ENCODE results near the gene MTA2. TPM values are rescaled to one million over a fixed set of nuclear protein-coding genes. Genes with fewer than 3 reads are reported as not detected.

Gene MTA2
- polyA plus RNA-seq, 2 of the 4 experiments (the other 2 are of a cell fraction): 21.8 to 85.0 TPM

DNA sequence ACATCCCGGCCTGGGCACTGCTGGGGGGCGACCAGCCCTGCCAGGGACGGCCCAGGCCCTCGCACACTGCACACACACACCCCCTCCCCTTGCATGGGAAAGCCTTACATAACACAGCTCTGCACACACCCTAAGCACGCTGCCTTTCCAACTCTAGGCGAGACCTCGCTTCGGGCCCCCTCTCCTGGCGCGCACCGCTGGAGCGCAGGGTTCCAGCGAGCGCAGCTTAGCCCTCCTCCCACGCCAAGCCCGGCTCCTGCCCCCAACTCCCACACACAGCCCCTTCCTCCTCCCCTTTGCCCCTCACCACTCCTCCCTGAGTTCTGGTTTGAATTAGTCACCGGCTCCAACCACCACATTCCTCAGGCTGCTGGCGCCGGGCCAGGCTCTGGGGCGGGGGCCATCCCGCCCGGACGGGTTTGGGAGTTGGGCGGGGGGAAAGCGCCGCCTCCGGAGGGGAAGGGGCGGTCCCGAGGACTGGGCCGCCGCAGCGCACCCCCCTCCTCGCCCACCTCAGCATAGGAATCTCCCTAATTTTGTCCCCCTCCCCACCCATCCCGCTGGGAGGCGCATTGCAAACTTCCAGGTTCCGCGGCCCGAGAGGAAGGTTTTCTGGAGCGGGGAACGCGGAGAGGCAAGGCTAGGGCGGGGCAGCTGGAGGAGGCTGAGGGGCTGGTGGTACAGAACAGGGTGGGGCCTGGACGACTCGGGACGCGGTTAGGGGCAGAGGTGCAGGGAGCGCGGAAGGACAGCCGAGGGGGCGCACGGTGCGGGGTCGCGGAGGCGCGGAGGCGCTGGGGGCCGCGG lies 56.0 kb downstream of the MTA2 start (continued):
- TF ChIP-seq, protein P1, sequence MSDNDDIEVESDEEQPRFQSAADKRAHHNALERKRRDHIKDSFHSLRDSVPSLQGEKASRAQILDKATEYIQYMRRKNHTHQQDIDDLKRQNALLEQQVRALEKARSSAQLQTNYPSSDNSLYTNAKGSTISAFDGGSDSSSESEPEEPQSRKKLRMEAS (IDR thresholded peaks at IDR 0.05): peak; percentile 85

DNA sequence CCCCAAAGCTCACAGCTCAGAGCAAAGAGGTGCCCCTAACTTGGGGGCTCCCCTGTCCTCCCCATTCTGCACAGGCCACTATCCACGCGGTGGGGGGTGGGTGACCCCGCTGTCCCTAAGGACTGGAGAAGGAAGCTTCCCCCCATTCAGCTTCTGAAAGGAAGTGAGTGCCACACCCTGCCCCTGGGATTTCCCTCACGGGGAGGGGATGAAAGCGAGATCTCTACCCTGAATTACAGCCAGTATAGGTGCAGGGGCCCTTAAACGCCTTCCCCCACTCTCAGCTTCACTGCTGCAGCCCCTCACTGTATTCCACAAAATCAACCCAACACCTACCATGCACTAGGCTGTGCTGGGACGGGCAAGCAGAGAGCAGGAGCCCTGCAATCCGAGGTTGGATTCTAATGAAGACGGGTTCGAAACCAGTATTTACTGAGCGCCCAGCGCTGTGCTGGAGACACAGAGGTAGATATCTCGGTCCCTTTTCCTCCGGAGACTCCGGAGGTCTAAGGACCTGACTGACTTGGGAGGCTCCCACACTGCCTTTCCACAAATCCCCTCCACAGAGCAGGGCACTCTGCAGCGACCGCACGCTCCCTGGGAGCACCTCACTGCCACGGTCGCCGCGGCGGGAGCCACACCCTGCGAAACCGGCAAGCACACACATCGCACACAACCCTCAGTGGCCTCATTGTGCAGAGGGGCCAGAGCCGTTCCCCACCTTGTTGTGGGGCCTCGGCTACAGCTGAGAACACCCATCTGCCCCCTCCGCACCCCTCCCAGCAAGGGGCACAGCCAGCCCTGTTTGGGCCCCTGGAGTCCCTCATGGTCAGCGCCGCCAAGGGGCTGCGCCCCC lies 56.9 kb downstream of the MTA2 start:
- WGBS (ENCODE audit: missing lambda C conversion rate): 4% methylated on average over 17 of the region's 32 CpGs
- DNase-seq (ENCODE audit: low read depth in 1 of 2, low spot score in 1 of 2): peak; percentile 48 to 49
- peak; percentile 6 to 17; a peak in 4 of 6 replicates for ATAC-seq
- TF ChIP-seq, protein P1 (IDR thresholded peaks at IDR 0.05): 0 out of 2 replicates have a peak, but pooled peaks have one; percentile 2
- TF ChIP-seq, protein P2, sequence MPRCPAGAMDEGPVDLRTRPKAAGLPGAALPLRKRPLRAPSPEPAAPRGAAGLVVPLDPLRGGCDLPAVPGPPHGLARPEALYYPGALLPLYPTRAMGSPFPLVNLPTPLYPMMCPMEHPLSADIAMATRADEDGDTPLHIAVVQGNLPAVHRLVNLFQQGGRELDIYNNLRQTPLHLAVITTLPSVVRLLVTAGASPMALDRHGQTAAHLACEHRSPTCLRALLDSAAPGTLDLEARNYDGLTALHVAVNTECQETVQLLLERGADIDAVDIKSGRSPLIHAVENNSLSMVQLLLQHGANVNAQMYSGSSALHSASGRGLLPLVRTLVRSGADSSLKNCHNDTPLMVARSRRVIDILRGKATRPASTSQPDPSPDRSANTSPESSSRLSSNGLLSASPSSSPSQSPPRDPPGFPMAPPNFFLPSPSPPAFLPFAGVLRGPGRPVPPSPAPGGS (IDR thresholded peaks at IDR 0.05): no peak
- Histone ChIP-seq H3K4me1 (peaks cover 75% of the 10 kb centered on the region), H3K4me2 (peak overlapping the region; percentile 96), H3K4me3 (peak overlapping the region; percentile 96), H3K9me3 (no peaks in the 10 kb centered on the region), H3K27ac (peak overlapping the region; percentile 97 to 98)
- no peak for FAIRE-seq
- ChIA-PET CTCF (interaction anchor here (0.8 to 14.5 kb wide), 12 partner anchors 9 to 165 kb away, joined by 3 to 322 read pairs (median 15); partner anchors contain the start of gene SCGB1A1), POLR2A (interaction anchor here (0.7 to 1.8 kb wide), 4 partner anchors 16 to 150 kb away, joined by 5 to 9 read pairs (median 6); partner anchors contain the start of gene EEF1G)

DNA sequence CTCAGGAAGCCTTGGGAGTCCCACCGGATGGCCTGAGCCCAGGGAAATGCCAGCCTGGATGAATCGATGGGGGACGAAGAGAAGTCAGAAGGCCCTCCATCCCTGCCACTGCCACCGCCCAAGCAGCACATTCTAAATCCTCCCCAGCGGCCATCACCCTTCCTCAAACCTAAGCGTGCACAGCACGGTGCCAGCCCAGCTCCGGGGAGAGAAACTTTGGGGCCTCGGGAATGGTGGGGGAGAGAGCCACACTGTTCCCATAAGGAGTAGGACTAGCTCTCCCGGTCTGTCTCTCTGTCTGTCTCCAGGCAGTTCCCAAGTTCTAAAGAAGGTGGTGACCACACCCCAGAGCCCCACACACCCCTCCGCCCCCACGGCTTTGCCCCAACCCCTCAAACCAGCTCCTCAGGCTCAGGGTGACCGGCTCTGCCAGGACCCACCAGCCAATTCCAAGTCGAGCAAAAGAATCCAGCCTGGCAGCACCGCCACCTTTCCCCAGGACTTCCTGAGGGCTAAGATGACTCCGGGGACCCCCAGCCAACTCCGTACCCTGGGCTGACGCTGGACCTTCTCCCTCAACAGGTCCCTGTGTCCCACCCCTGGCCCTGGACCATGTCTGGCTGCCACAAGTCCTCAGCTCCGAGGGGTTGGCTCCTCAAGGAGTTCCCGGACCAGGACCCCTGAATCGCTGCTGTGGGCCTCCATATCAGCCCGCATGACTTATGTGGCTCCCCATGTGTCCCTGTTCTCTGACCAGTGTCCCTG lies 57.8 kb downstream of the MTA2 start:
- ATAC-seq (no peak), FAIRE-seq (no peak), DNase-seq (ENCODE audit: low read depth in 1 of 2, low spot score in 1 of 2) (no peak)
- TF ChIP-seq ZFP36 (IDR thresholded peaks at IDR 0.05; ENCODE audit: borderline replicate concordance, partially characterized antibody) (no peak), JUN (IDR thresholded peaks at IDR 0.05) (no peak), POLR2A (IDR thresholded peaks at IDR 0.05; ENCODE audit: low read length) (no peak), ZSCAN20 (CRISPR knock-in tag; IDR thresholded peaks at IDR 0.05) (no peak), HOXB13 (CRISPR knock-in tag; IDR thresholded peaks at IDR 0.05; ENCODE audit: low read depth) (no peak), CBX8 (IDR thresholded peaks at IDR 0.05) (no peak), NPAS2 (CRISPR knock-in tag; IDR thresholded peaks at IDR 0.05; ENCODE audit: borderline replicate concordance) (no peak), HEYL (CRISPR knock-in tag; IDR thresholded peaks at IDR 0.05) (no peak), MYC (IDR thresholded peaks at IDR 0.05; ENCODE audit: borderline replicate concordance, low read length) (no peak)
- TF ChIP-seq, protein P3, sequence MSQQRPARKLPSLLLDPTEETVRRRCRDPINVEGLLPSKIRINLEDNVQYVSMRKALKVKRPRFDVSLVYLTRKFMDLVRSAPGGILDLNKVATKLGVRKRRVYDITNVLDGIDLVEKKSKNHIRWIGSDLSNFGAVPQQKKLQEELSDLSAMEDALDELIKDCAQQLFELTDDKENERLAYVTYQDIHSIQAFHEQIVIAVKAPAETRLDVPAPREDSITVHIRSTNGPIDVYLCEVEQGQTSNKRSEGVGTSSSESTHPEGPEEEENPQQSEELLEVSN (IDR thresholded peaks at IDR 0.05; ENCODE audit: borderline replicate concordance, low read depth): no peak
- TF ChIP-seq, protein P4, sequence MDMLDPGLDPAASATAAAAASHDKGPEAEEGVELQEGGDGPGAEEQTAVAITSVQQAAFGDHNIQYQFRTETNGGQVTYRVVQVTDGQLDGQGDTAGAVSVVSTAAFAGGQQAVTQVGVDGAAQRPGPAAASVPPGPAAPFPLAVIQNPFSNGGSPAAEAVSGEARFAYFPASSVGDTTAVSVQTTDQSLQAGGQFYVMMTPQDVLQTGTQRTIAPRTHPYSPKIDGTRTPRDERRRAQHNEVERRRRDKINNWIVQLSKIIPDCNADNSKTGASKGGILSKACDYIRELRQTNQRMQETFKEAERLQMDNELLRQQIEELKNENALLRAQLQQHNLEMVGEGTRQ (IDR thresholded peaks at IDR 0.05): no peak
- TF ChIP-seq, protein P2 (IDR thresholded peaks at IDR 0.05): no peak
- WGBS (ENCODE audit: missing lambda C conversion rate): 25% methylated on average over 19 of the region's 22 CpGs
- Histone ChIP-seq H3K4me2 (peak overlapping the region; percentile 96), H3K4me1 (peaks cover 75% of the 10 kb centered on the region), H3K9me3 (no peaks in the 10 kb centered on the region), H3K27ac (peak overlapping the region; percentile 97 to 98), H3K4me3 (peak overlapping the region; percentile 96)
- ChIA-PET POLR2A (interaction anchor here (0.7 to 1.8 kb wide), 6 partner anchors 9 to 119 kb away, joined by 3 to 9 read pairs (median 5); partner anchors contain the start of gene EEF1G), CTCF (interaction anchor here (0.8 to 14.5 kb wide), 30 partner anchors 8 to 204 kb away, joined by 3 to 322 read pairs (median 9); partner anchors contain the start of gene SCGB1A1)

Small RNAs within 50 kb of the gene (small RNA-seq; reads per million reads assigned to genes)
- 0 reads per million in 6 experiments for gene AP001458.1
- 0 reads per million in 6 experiments for gene EEF1G
- gene MIR6747: 0 to 1.4 (median 0) reads per million in 6 experiments

Other genes starting within 250 kb of the MTA2 start
- gene SCGB1A1, start 182.8 kb downstream of the MTA2 start, polyA plus RNA-seq (2011; rRNA removed): 0.47 TPM in 1 of 2 replicates, not detected in the other
- gene SCGB1A1, start 182.8 kb downstream of the MTA2 start, polyA plus RNA-seq (2017; fragmentation: RNase III; extraction: RNeasy Plus Mini Kit Qiagen cat#74134 plus additional on column Dnase treatment): not detected in 3 replicates
- 82.0 and 98.0 TPM in 2 replicates for gene AHNAK, start 55.1 kb downstream of the MTA2 start, polyA plus RNA-seq (2011; rRNA removed)
- 41.5 to 62.9 TPM (median 43.3 TPM) in 3 replicates for gene AHNAK, start 55.1 kb downstream of the MTA2 start, polyA plus RNA-seq (2017; fragmentation: RNase III; extraction: RNeasy Plus Mini Kit Qiagen cat#74134 plus additional on column Dnase treatment)
- 1,728 and 1,795 TPM in 2 replicates for gene EEF1G, start 28.0 kb downstream of the MTA2 start, polyA plus RNA-seq (2011; rRNA removed)
- gene EEF1G, start 28.0 kb downstream of the MTA2 start, polyA plus RNA-seq (2017; fragmentation: RNase III; extraction: RNeasy Plus Mini Kit Qiagen cat#74134 plus additional on column Dnase treatment): 1,570 to 1,588 TPM (median 1,580 TPM) in 3 replicates
- 12.9 and 15.5 TPM in 2 replicates for gene TUT1, start 10.3 kb downstream of the MTA2 start, polyA plus RNA-seq (2011; rRNA removed)
- gene TUT1, start 10.3 kb downstream of the MTA2 start, polyA plus RNA-seq (2017; fragmentation: RNase III; extraction: RNeasy Plus Mini Kit Qiagen cat#74134 plus additional on column Dnase treatment): 9.9 to 11.7 TPM (median 11.1 TPM) in 3 replicates
- gene EML3, start 10.9 kb upstream of the MTA2 start, polyA plus RNA-seq (2011; rRNA removed): 15.2 and 19.7 TPM in 2 replicates
- gene EML3, start 10.9 kb upstream of the MTA2 start, polyA plus RNA-seq (2017; fragmentation: RNase III; extraction: RNeasy Plus Mini Kit Qiagen cat#74134 plus additional on column Dnase treatment): 21.4 to 28.0 TPM (median 27.2 TPM) in 3 replicates
- 0.92 and 1.6 TPM in 2 replicates for gene ROM1, start 11.4 kb upstream of the MTA2 start, polyA plus RNA-seq (2011; rRNA removed)
- 2.8 to 3.7 TPM (median 3.2 TPM) in 3 replicates for gene ROM1, start 11.4 kb upstream of the MTA2 start, polyA plus RNA-seq (2017; fragmentation: RNase III; extraction: RNeasy Plus Mini Kit Qiagen cat#74134 plus additional on column Dnase treatment)
- 19.0 and 20.5 TPM in 2 replicates for gene B3GAT3, start 20.1 kb upstream of the MTA2 start, polyA plus RNA-seq (2011; rRNA removed)
- gene B3GAT3, start 20.1 kb upstream of the MTA2 start, polyA plus RNA-seq (2017; fragmentation: RNase III; extraction: RNeasy Plus Mini Kit Qiagen cat#74134 plus additional on column Dnase treatment): 38.1 to 41.0 TPM (median 40.9 TPM) in 3 replicates
- 215 and 308 TPM in 2 replicates for gene GANAB, start 44.7 kb upstream of the MTA2 start, polyA plus RNA-seq (2011; rRNA removed)
- gene GANAB, start 44.7 kb upstream of the MTA2 start, polyA plus RNA-seq (2017; fragmentation: RNase III; extraction: RNeasy Plus Mini Kit Qiagen cat#74134 plus additional on column Dnase treatment): 206 to 220 TPM (median 214 TPM) in 3 replicates
- gene INTS5, start 51.4 kb upstream of the MTA2 start, polyA plus RNA-seq (2011; rRNA removed): 9.7 and 12.3 TPM in 2 replicates
- gene INTS5, start 51.4 kb upstream of the MTA2 start, polyA plus RNA-seq (2017; fragmentation: RNase III; extraction: RNeasy Plus Mini Kit Qiagen cat#74134 plus additional on column Dnase treatment): 11.2 to 11.8 TPM (median 11.3 TPM) in 3 replicates
- gene C11orf98, start 63.3 kb upstream of the MTA2 start, polyA plus RNA-seq (2011; rRNA removed): 89.1 and 91.7 TPM in 2 replicates
- gene C11orf98, start 63.3 kb upstream of the MTA2 start, polyA plus RNA-seq (2017; fragmentation: RNase III; extraction: RNeasy Plus Mini Kit Qiagen cat#74134 plus additional on column Dnase treatment): 128 to 161 TPM (median 140 TPM) in 3 replicates
- gene CSKMT, start 63.4 kb upstream of the MTA2 start, polyA plus RNA-seq (2011; rRNA removed): 5.4 and 5.7 TPM in 2 replicates
- 12.9 to 18.2 TPM (median 14.3 TPM) in 3 replicates for gene CSKMT, start 63.4 kb upstream of the MTA2 start, polyA plus RNA-seq (2017; fragmentation: RNase III; extraction: RNeasy Plus Mini Kit Qiagen cat#74134 plus additional on column Dnase treatment)
- gene UQCC3, start 69.8 kb upstream of the MTA2 start, polyA plus RNA-seq (2011; rRNA removed): 13.9 and 20.2 TPM in 2 replicates
- 27.8 to 31.1 TPM (median 28.7 TPM) in 3 replicates for gene UQCC3, start 69.8 kb upstream of the MTA2 start, polyA plus RNA-seq (2017; fragmentation: RNase III; extraction: RNeasy Plus Mini Kit Qiagen cat#74134 plus additional on column Dnase treatment)
- gene LBHD1, start 70.4 kb upstream of the MTA2 start, polyA plus RNA-seq (2011; rRNA removed): 4.1 and 5.3 TPM in 2 replicates
- 4.9 to 8.3 TPM (median 6.8 TPM) in 3 replicates for gene LBHD1, start 70.4 kb upstream of the MTA2 start, polyA plus RNA-seq (2017; fragmentation: RNase III; extraction: RNeasy Plus Mini Kit Qiagen cat#74134 plus additional on column Dnase treatment)
- gene UBXN1, start 77.2 kb upstream of the MTA2 start, polyA plus RNA-seq (2011; rRNA removed): 56.8 and 120 TPM in 2 replicates
- gene UBXN1, start 77.2 kb upstream of the MTA2 start, polyA plus RNA-seq (2017; fragmentation: RNase III; extraction: RNeasy Plus Mini Kit Qiagen cat#74134 plus additional on column Dnase treatment): 110 to 117 TPM (median 117 TPM) in 3 replicates
- gene LRRN4CL, start 87.7 kb upstream of the MTA2 start, polyA plus RNA-seq (2011; rRNA removed): 0.03 and 0.04 TPM in 2 replicates
- 0.03 to 0.08 TPM (median 0.08 TPM) in 3 replicates for gene LRRN4CL, start 87.7 kb upstream of the MTA2 start, polyA plus RNA-seq (2017; fragmentation: RNase III; extraction: RNeasy Plus Mini Kit Qiagen cat#74134 plus additional on column Dnase treatment)
- 63.9 and 101 TPM in 2 replicates for gene BSCL2, start 105.6 kb upstream of the MTA2 start, polyA plus RNA-seq (2011; rRNA removed)
- 63.0 to 72.4 TPM (median 64.5 TPM) in 3 replicates for gene BSCL2, start 105.6 kb upstream of the MTA2 start, polyA plus RNA-seq (2017; fragmentation: RNase III; extraction: RNeasy Plus Mini Kit Qiagen cat#74134 plus additional on column Dnase treatment)
- not detected in 2 replicates for gene GNG3, start 105.8 kb upstream of the MTA2 start, polyA plus RNA-seq (2011; rRNA removed)
- gene GNG3, start 105.8 kb upstream of the MTA2 start, polyA plus RNA-seq (2017; fragmentation: RNase III; extraction: RNeasy Plus Mini Kit Qiagen cat#74134 plus additional on column Dnase treatment): 0.15 TPM in 1 of 3 replicates, not detected in the others
- 31.4 and 31.6 TPM in 2 replicates for gene HNRNPUL2, start 125.6 kb upstream of the MTA2 start, polyA plus RNA-seq (2011; rRNA removed)
- 71.3 to 79.5 TPM (median 74.4 TPM) in 3 replicates for gene HNRNPUL2, start 125.6 kb upstream of the MTA2 start, polyA plus RNA-seq (2017; fragmentation: RNase III; extraction: RNeasy Plus Mini Kit Qiagen cat#74134 plus additional on column Dnase treatment)
- gene TTC9C, start 126.6 kb upstream of the MTA2 start, polyA plus RNA-seq (2011; rRNA removed): 42.6 and 44.0 TPM in 2 replicates
- 32.6 to 34.1 TPM (median 33.5 TPM) in 3 replicates for gene TTC9C, start 126.6 kb upstream of the MTA2 start, polyA plus RNA-seq (2017; fragmentation: RNase III; extraction: RNeasy Plus Mini Kit Qiagen cat#74134 plus additional on column Dnase treatment)
- gene ZBTB3, start 152.3 kb upstream of the MTA2 start, polyA plus RNA-seq (2011; rRNA removed): 3.0 and 3.1 TPM in 2 replicates
- gene ZBTB3, start 152.3 kb upstream of the MTA2 start, polyA plus RNA-seq (2017; fragmentation: RNase III; extraction: RNeasy Plus Mini Kit Qiagen cat#74134 plus additional on column Dnase treatment): 1.4 to 2.2 TPM (median 2.0 TPM) in 3 replicates
- gene POLR2G, start 159.7 kb upstream of the MTA2 start, polyA plus RNA-seq (2011; rRNA removed): 308 and 324 TPM in 2 replicates
- 186 to 199 TPM (median 188 TPM) in 3 replicates for gene POLR2G, start 159.7 kb upstream of the MTA2 start, polyA plus RNA-seq (2017; fragmentation: RNase III; extraction: RNeasy Plus Mini Kit Qiagen cat#74134 plus additional on column Dnase treatment)
- gene TAF6L, start 169.5 kb upstream of the MTA2 start, polyA plus RNA-seq (2011; rRNA removed): 14.0 and 17.5 TPM in 2 replicates
- gene TAF6L, start 169.5 kb upstream of the MTA2 start, polyA plus RNA-seq (2017; fragmentation: RNase III; extraction: RNeasy Plus Mini Kit Qiagen cat#74134 plus additional on column Dnase treatment): 20.8 to 23.5 TPM (median 22.7 TPM) in 3 replicates
- 64.7 and 105 TPM in 2 replicates for gene TMEM179B, start 185.5 kb upstream of the MTA2 start, polyA plus RNA-seq (2011; rRNA removed)
- gene TMEM179B, start 185.5 kb upstream of the MTA2 start, polyA plus RNA-seq (2017; fragmentation: RNase III; extraction: RNeasy Plus Mini Kit Qiagen cat#74134 plus additional on column Dnase treatment): 57.6 to 64.4 TPM (median 62.8 TPM) in 3 replicates
- 20.6 and 26.5 TPM in 2 replicates for gene TMEM223, start 190.1 kb upstream of the MTA2 start, polyA plus RNA-seq (2011; rRNA removed)
- 20.1 to 24.3 TPM (median 23.5 TPM) in 3 replicates for gene TMEM223, start 190.1 kb upstream of the MTA2 start, polyA plus RNA-seq (2017; fragmentation: RNase III; extraction: RNeasy Plus Mini Kit Qiagen cat#74134 plus additional on column Dnase treatment)
- 35.5 and 50.7 TPM in 2 replicates for gene NXF1, start 203.6 kb upstream of the MTA2 start, polyA plus RNA-seq (2011; rRNA removed)
- gene NXF1, start 203.6 kb upstream of the MTA2 start, polyA plus RNA-seq (2017; fragmentation: RNase III; extraction: RNeasy Plus Mini Kit Qiagen cat#74134 plus additional on column Dnase treatment): 46.6 to 47.7 TPM (median 46.9 TPM) in 3 replicates
- gene STX5, start 230.2 kb upstream of the MTA2 start, polyA plus RNA-seq (2011; rRNA removed): 30.3 and 32.3 TPM in 2 replicates
- gene STX5, start 230.2 kb upstream of the MTA2 start, polyA plus RNA-seq (2017; fragmentation: RNase III; extraction: RNeasy Plus Mini Kit Qiagen cat#74134 plus additional on column Dnase treatment): 16.8 to 21.0 TPM (median 19.5 TPM) in 3 replicates
- not detected in 2 replicates for gene TEX54, start 231.0 kb upstream of the MTA2 start, polyA plus RNA-seq (2011; rRNA removed)
- not detected in 3 replicates for gene TEX54, start 231.0 kb upstream of the MTA2 start, polyA plus RNA-seq (2017; fragmentation: RNase III; extraction: RNeasy Plus Mini Kit Qiagen cat#74134 plus additional on column Dnase treatment)
- gene WDR74, start 237.7 kb upstream of the MTA2 start, polyA plus RNA-seq (2011; rRNA removed): 47.6 and 52.9 TPM in 2 replicates
- gene WDR74, start 237.7 kb upstream of the MTA2 start, polyA plus RNA-seq (2017; fragmentation: RNase III; extraction: RNeasy Plus Mini Kit Qiagen cat#74134 plus additional on column Dnase treatment): 88.9 to 100 TPM (median 90.6 TPM) in 3 replicates